Neural cell (in vitro differentiated cells): Measurements from ENCODE around the gene CLTCL1. TPM values are rescaled to one million over a fixed set of nuclear protein-coding genes. Genes with fewer than 3 reads are reported as not detected.

Experiments
- H2AFZ ChIP-seq: fragments of 200-600, 300-800 bp; sonication (generic), shearing (Covaris generic); 2 replicates; pipeline ENCODE4 v1.6.0; 2014; ENCODE audit warnings: low read depth, mild to moderate bottlenecking, antibody characterized with exemption, low read length, moderate library complexity
- H3F3A ChIP-seq: fragments of 200-600 bp; shearing (Covaris generic); 2 replicates; pipeline ENCODE4 v1.6.1; 2016; ENCODE audit warnings: mild to moderate bottlenecking, moderate library complexity, mixed read lengths, antibody characterized with exemption, low read length; ENCODE audit not compliant: insufficient read depth, poor library complexity, severe bottlenecking
- H3K27ac ChIP-seq: fragments of 200-600, 300-800 bp; sonication (generic), shearing (Covaris generic); 2 replicates; pipeline ENCODE4 v1.5.1; 2014; ENCODE audit warnings: mild to moderate bottlenecking, low read length, moderate library complexity
- H3K27me3 ChIP-seq: fragments of 300-800, 200-600 bp; sonication (generic), shearing (Covaris generic); 2 replicates; pipeline ENCODE4 v1.6.0; 2014; ENCODE audit warnings: mild to moderate bottlenecking, low read depth, low read length, moderate library complexity; ENCODE audit not compliant: insufficient read depth
- H3K36me3 ChIP-seq: fragments of 300-800, 200-600 bp; sonication (generic), shearing (Covaris generic); 2 replicates; pipeline ENCODE4 v1.5.1; 2014; ENCODE audit warnings: mild to moderate bottlenecking, antibody characterized with exemption, low read length, moderate library complexity; ENCODE audit not compliant: insufficient read depth
- H3K4me2 ChIP-seq: fragments of 300-800, 200-600 bp; sonication (generic), shearing (Covaris generic); 2 replicates; pipeline ENCODE4 v1.6.0; 2014; ENCODE audit warnings: mild to moderate bottlenecking, low read length
- H3K4me3 ChIP-seq: fragments of 300-800, 200-600 bp; sonication (generic), shearing (Covaris generic); 2 replicates; pipeline ENCODE4 v1.5.1; 2014; ENCODE audit warnings: mild to moderate bottlenecking, low read length, moderate library complexity
- H3K79me2 ChIP-seq: fragments of 200-600 bp; shearing (Covaris generic); replicated peaks from 2 replicates; pipeline ENCODE4 v1.6.0; 2014; ENCODE audit warnings: mild to moderate bottlenecking, low read length, moderate library complexity; ENCODE audit not compliant: insufficient read depth
- H3K9ac ChIP-seq: fragments of 300-800, 200-600 bp; sonication (generic), shearing (Covaris generic); 2 replicates; pipeline ENCODE4 v1.6.1; 2016; ENCODE audit warnings: mild to moderate bottlenecking, low read length, mixed read lengths
- H3K9me2 ChIP-seq: fragments of 200-600 bp; shearing (Covaris generic); 2 replicates; pipeline ENCODE4 v1.6.1; 2016; ENCODE audit warnings: mild to moderate bottlenecking, low read length, mixed read lengths; ENCODE audit not compliant: insufficient read depth
- H3K9me3 ChIP-seq: fragments of 200-600, 300-800 bp; sonication (generic), shearing (Covaris generic); 2 replicates; pipeline ENCODE4 v1.6.1; 2016; ENCODE audit warnings: mild to moderate bottlenecking, mixed run types, low read length, moderate library complexity, mixed read lengths
- H4K20me1 ChIP-seq: fragments of 200-600 bp; shearing (Covaris generic); 2 replicates; pipeline ENCODE4 v1.6.1; 2016; ENCODE audit warnings: mild to moderate bottlenecking, mixed run types; ENCODE audit not compliant: insufficient read depth
- CTCF ChIP-seq: fragments of 450-650 bp; IDR thresholded peaks from 2 replicates; pipeline ENCODE4 v1.5.1; 2014; ENCODE audit warnings: antibody characterized with exemption, mild to moderate bottlenecking, moderate library complexity; ENCODE audit not compliant: poor library complexity, severe bottlenecking
- EP300 ChIP-seq: fragments of 450-650 bp; conservative IDR thresholded peaks from 2 replicates; pipeline ENCODE4 v1.6.1; 2014; ENCODE audit warnings: antibody characterized with exemption, mild to moderate bottlenecking, moderate library complexity; ENCODE audit not compliant: poor library complexity, severe bottlenecking
- EZH2 ChIP-seq: fragments of 200-600, 300-800 bp; shearing (Covaris generic), sonication (generic); IDR thresholded peaks from 2 replicates; pipeline ENCODE4 v1.6.1; 2014; ENCODE audit warnings: antibody characterized with exemption, low read length, borderline replicate concordance, mild to moderate bottlenecking; ENCODE audit not compliant: insufficient read depth, poor library complexity, severe bottlenecking
- MXI1 ChIP-seq: fragments of 450-650 bp; conservative IDR thresholded peaks from 2 replicates; pipeline ENCODE4 v1.6.1; 2014; ENCODE audit warnings: antibody characterized with exemption, mild to moderate bottlenecking; ENCODE audit not compliant: poor library complexity, severe bottlenecking
- POLR2AphosphoS5 ChIP-seq: IDR thresholded peaks from 2 replicates; pipeline ENCODE4 v1.6.1; 2012
- RAD21 ChIP-seq: fragments of 450-650 bp; conservative IDR thresholded peaks from 2 replicates; pipeline ENCODE4 v1.6.1; 2014; ENCODE audit warnings: antibody characterized with exemption, mild to moderate bottlenecking, moderate library complexity
- SMC3 ChIP-seq: fragments of 450-650 bp; conservative IDR thresholded peaks from 2 replicates; pipeline ENCODE4 v1.6.1; 2014; ENCODE audit warnings: antibody characterized with exemption, mild to moderate bottlenecking, moderate library complexity; ENCODE audit not compliant: poor library complexity
- TAF1 ChIP-seq: IDR thresholded peaks from 2 replicates; pipeline ENCODE4 v1.6.1; 2012; ENCODE audit warnings: low read depth
- polyA plus RNA-seq: library from polyadenylated mRNA; depleted of rRNA; stranded (reverse); fragments of >200 nt; gene quantifications from 2 replicates; pipeline ENCODE4 v1.2.3, GENCODE V29; 2014
- TF ChIP-seq, protein P1 (sequence below): IDR thresholded peaks from 2 replicates; pipeline ENCODE4 v1.6.1; 2012; ENCODE audit warnings: borderline replicate concordance

The CLTCL1 gene
- polyA plus RNA-seq, 1 donor from 2014 or later = 7.8 TPM

- no peaks in the 10 kb centered on the region for H3F3A ChIP-seq
- no peaks in the 10 kb centered on the region for H3K9me3 ChIP-seq
- no peak overlapping the region for H3K27ac ChIP-seq
- peak overlapping the region; percentile 91 for H3K4me3 ChIP-seq
- no peak for TF ChIP-seq EZH2
- TF ChIP-seq RAD21 = peak; percentile 59
- TF ChIP-seq MXI1 = no peak
- TF ChIP-seq, protein P1, sequence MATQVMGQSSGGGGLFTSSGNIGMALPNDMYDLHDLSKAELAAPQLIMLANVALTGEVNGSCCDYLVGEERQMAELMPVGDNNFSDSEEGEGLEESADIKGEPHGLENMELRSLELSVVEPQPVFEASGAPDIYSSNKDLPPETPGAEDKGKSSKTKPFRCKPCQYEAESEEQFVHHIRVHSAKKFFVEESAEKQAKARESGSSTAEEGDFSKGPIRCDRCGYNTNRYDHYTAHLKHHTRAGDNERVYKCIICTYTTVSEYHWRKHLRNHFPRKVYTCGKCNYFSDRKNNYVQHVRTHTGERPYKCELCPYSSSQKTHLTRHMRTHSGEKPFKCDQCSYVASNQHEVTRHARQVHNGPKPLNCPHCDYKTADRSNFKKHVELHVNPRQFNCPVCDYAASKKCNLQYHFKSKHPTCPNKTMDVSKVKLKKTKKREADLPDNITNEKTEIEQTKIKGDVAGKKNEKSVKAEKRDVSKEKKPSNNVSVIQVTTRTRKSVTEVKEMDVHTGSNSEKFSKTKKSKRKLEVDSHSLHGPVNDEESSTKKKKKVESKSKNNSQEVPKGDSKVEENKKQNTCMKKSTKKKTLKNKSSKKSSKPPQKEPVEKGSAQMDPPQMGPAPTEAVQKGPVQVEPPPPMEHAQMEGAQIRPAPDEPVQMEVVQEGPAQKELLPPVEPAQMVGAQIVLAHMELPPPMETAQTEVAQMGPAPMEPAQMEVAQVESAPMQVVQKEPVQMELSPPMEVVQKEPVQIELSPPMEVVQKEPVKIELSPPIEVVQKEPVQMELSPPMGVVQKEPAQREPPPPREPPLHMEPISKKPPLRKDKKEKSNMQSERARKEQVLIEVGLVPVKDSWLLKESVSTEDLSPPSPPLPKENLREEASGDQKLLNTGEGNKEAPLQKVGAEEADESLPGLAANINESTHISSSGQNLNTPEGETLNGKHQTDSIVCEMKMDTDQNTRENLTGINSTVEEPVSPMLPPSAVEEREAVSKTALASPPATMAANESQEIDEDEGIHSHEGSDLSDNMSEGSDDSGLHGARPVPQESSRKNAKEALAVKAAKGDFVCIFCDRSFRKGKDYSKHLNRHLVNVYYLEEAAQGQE = no peak
- TF ChIP-seq SMC3 = peak; percentile 64
- TF ChIP-seq CTCF = peak; percentile 72
- no peaks in the 10 kb centered on the region for H3K79me2 ChIP-seq
- peak overlapping the region; percentile 71 for H3K9ac ChIP-seq
- no peaks in the 10 kb centered on the region for H3K36me3 ChIP-seq
- H3K9me2 ChIP-seq = no peaks in the 10 kb centered on the region
- H4K20me1 ChIP-seq = no peaks in the 10 kb centered on the region
- peak overlapping the region; percentile 6 for H3K4me2 ChIP-seq
- H3K27me3 ChIP-seq = no peaks in the 10 kb centered on the region
- H2AFZ ChIP-seq = no peak overlapping the region
Observed at GRCh38 chr22:19179497-19180048, 111.9 kb downstream of the CLTCL1 start.

DNA sequence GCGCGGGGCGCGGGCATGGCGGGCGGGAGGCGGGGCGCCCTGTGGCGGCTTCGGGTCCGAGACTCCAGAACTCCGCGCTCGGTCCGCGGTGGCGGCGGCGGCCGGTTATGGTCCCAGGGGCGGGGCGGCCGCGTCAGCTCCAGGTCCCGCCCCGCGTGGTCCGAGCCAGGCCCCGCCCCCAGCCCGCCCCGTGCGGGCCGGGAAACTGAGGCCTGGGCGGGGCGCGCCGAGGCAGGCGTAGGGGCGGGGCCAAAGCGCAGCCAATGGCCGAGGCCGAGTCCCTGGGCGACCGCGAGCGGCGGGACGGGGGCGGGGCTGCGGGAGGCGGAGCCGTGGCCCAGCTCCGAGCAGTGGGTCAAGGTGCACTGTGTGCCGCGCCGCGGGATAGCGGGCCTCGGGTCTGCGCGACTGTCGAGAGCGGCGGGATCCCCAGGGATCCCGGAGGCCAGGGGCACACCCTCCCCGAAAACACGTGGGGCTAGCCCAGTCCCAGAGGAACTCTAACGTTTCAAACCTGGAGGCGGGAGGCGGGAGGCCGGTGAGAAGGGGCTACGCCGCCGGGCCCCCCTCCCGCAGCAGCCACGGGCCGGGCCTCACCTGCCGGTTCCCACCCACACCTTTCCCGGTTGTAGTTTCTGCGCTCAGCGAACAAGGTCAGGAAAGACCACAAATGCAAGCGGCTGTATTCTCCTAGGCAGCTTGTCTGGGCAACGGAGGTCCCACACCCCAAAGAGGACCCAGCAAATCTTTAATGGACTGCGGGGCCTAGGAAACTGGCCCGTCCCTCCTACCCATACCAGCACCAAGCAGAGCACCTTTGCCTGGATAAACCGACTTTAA is 112.6 kb downstream of the CLTCL1 start, which contains the start of gene SLC25A1:
Gene SLC25A1 (minus strand): TSS at position 80 of the 840 bp plus-strand sequence. CDS start 63 bp downstream, at position 17.
- Histone ChIP-seq H3K36me3 (no peaks in the 10 kb centered on the region), H2AFZ (peak within 1 kb of the TSS; percentile 45)

More for the DNA sequence above, 112.6 kb downstream of the CLTCL1 start, which contains the start of gene SLC25A1:
- peak within 1 kb of the TSS; percentile 71 for H3K9ac ChIP-seq
- H3K27me3 ChIP-seq = no peaks in the 10 kb centered on the region
- H3K4me3 ChIP-seq = peak within 1 kb of the TSS; percentile 91
- H3K9me2 ChIP-seq = no peaks in the 10 kb centered on the region
- no peaks in the 10 kb centered on the region for H3F3A ChIP-seq
- no peaks in the 10 kb centered on the region for H3K9me3 ChIP-seq
- peak within 1 kb of the TSS; percentile 37 for H3K27ac ChIP-seq
- H3K4me2 ChIP-seq = peak within 1 kb of the TSS; percentile 6
- no peaks in the 10 kb centered on the region for H3K79me2 ChIP-seq
- H4K20me1 ChIP-seq = no peaks in the 10 kb centered on the region
- TF ChIP-seq TAF1 (peak; percentile 50), EZH2 (no peak), SMC3 (no peak), CTCF (no peak), EP300 (no peak), MXI1 (peak; percentile 86), RAD21 (no peak), POLR2AphosphoS5 (no peak)
- TF ChIP-seq, protein P1 = no peak
